HG02642 (cell line): ENCODE measurements around the gene ERFL.

Experiments used
- ATAC-seq: cut with Tn5 transposase; IDR thresholded peaks from one replicate; pipeline ENCODE4 v1.9.1; 2021; ENCODE audit warnings: mild to moderate bottlenecking; ENCODE audit not compliant: unreplicated experiment, poor library complexity

ERFL gene

GRCh38 chr19:41863209-41863931, 64.9 kb downstream of the ERFL start:
- no peak for ATAC-seq

GRCh38 chr19:41862445-41862986, 65.7 kb downstream of the ERFL start:
- no peak for ATAC-seq

DNA sequence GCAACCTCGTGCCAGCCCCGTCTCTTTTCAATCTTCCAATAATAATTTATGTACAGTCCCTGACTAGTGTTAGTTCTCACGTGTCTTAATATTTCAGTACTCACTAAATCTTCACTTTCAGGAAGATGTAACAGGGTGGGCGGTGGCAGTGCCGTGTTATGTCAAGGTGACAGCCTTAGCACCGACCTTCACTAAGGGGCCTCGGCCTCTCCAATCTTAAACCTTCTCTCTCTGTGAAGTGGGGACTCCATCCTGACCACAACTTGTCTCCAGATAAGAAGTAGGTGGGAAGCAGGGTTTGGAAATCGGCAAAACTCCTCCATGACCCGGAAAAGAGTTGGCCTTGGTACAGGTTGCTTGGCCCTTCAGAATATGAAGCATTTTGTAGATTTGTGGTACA, 66.4 kb downstream of the ERFL start:
- no peak for ATAC-seq

DNA sequence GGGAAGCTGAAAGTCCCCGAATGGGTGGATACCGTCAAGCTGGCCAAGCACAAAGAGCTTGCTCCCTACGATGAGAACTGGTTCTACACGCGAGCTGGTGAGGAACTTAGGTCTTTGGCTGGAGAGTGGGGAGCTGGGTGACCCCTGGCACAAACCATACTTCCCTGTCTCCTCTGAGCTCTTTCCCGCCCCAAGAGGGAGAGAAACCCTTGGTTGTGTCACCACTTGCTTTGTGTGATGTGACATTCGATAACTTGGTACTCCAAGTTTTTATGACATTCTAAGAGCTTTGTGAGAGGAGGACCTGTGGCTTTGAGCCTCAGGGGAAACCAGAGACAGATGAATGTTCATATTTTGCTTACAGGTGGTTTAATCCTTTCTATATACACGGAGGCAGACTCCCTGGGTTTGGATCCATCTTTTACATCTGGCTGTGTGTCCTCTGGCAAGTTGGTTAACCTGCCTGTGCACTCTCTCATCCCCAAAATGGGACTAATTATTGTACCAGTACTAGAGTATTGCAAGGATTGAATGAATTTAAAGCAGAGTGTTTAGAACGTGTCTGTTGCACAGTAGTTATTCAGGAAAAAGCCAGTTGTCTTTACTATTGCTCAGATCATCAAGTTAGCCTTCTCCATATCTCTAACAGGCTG, 67.0 kb downstream of the ERFL start:
- no peak for ATAC-seq

DNA sequence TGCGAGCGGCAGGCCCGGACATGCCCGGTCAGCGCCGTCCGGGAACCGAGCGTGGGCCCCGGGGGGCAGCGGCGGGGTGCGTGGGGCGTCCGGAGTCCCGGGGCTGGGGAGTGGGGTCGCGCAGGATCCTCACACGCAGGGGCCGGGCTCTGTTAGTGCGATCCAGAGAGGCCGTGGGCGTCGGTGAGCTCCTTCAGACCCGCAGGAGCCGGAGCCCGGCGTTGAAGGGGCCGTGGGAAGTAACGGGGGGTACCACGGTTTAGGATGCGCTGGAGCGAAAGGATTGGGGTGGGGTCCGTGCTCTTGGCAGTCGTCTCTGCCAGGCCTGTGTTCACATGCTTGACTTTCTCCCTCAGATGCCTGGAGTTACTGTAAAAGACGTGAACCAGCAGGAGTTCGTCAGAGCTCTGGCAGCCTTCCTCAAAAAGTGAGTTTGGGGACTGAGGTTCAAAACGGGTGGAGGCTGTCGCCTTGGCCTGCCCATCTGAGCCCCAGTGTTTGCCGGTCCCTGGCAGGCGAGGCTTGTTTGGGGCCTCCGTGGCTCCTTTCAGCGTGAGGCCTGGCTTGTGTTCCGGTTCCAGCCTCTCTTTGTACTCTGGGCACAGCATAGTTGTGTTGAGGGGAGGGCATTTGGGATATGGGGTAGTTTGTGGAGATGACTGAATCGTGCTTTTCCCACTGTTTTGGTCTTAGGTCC, 67.7 kb downstream of the ERFL start:
- no peak for ATAC-seq

- peak; percentile 84 for ATAC-seq
Observed at GRCh38 chr19:41859618-41860418, 68.4 kb downstream of the ERFL start, which contains the start of gene RPS19. TSS of gene RPS19 (plus strand) at chr19:41860255. CDS start at chr19:41860775, 520 bp downstream.

GRCh38 chr19:41859213-41859617, 69.0 kb downstream of the ERFL start:
- ATAC-seq, result no peak
